ENCODE data around the gene CC2D2A.

- TF ChIP-seq REST (IDR thresholded peaks at IDR 0.05; ENCODE audit: insufficient replicate concordance, low read depth) (no peak), CTCF (IDR thresholded peaks at IDR 0.05; ENCODE audit: insufficient read depth, low read length) (no peak), POLR2AphosphoS5 (IDR thresholded peaks at IDR 0.05; ENCODE audit: low read depth) (no peak), GABPA (IDR thresholded peaks at IDR 0.05; ENCODE audit: low read depth) (no peak), SPI1 (IDR thresholded peaks at IDR 0.05; ENCODE audit: borderline replicate concordance, low read depth) (no peak)
These were observed 141.2 kb downstream of the CC2D2A start for GRCh38 chr4:15610855-15611254.

Data from HL-60 (cell line).